Smooth muscle cell (in vitro differentiated cells): ENCODE results near the gene NHEJ1. TPM values are rescaled to one million over a fixed set of nuclear protein-coding genes. Genes with fewer than 3 reads are reported as not detected.

Experiments
- DNase-seq: peaks from one replicate; lab custom pipeline; 2025; ENCODE audit not compliant: unreplicated experiment; lab: John Stamatoyannopoulos, UW
- H2AFZ ChIP-seq: fragments of 200-600 bp; sonication (generic); 2 replicates; pipeline ENCODE4 v1.6.0; 2016; ENCODE audit warnings: antibody characterized with exemption, low read depth, mild to moderate bottlenecking
- H3F3A ChIP-seq: fragments of 200-600 bp; sonication (generic); 2 replicates; pipeline ENCODE4 v1.6.0; 2017; ENCODE audit warnings: antibody characterized with exemption, low read depth
- H3K27ac ChIP-seq: fragments of 200-600 bp; sonication (generic); 2 replicates; pipeline ENCODE4 v1.5.1; 2016; ENCODE audit warnings: low read depth, mild to moderate bottlenecking
- H3K27me3 ChIP-seq: fragments of 200-600 bp; sonication (generic); 2 replicates; pipeline ENCODE4 v1.6.1; 2016; ENCODE audit warnings: low read depth, mild to moderate bottlenecking
- H3K36me3 ChIP-seq: fragments of 200-600 bp; sonication (generic); 2 replicates; pipeline ENCODE4 v1.5.1; 2016; ENCODE audit warnings: low read depth
- H3K4me1 ChIP-seq: fragments of 200-600 bp; sonication (generic); 2 replicates; pipeline ENCODE4 v1.5.1; 2016; ENCODE audit warnings: low read depth
- H3K4me2 ChIP-seq: fragments of 200-600 bp; sonication (generic); 2 replicates; pipeline ENCODE4 v1.6.0; 2016; ENCODE audit warnings: mild to moderate bottlenecking
- H3K4me3 ChIP-seq: fragments of 200-600 bp; sonication (generic); 2 replicates; pipeline ENCODE4 v1.5.1; 2016; ENCODE audit warnings: mild to moderate bottlenecking
- H3K79me2 ChIP-seq: fragments of 200-600 bp; sonication (generic); 2 replicates; pipeline ENCODE4 v1.6.0; 2016; ENCODE audit warnings: low read depth, mild to moderate bottlenecking
- H3K9ac ChIP-seq: fragments of 200-600 bp; sonication (generic); 2 replicates; pipeline ENCODE4 v1.6.0; 2016; ENCODE audit warnings: low read depth
- H3K9me3 ChIP-seq: fragments of 200-600 bp; sonication (generic); replicated peaks from 2 replicates; pipeline ENCODE4 v1.5.1; 2016; ENCODE audit warnings: low read depth
- H4K20me1 ChIP-seq: fragments of 200-600 bp; sonication (generic); 2 replicates; pipeline ENCODE4 v1.6.0; 2016; ENCODE audit warnings: low read depth
- WGBS: methylation state at CpG from one replicate; pipeline ENCODE4 v1.1.7; 2016; ENCODE audit warnings: low lambda C conversion rate; 5-methylcytosine and 5-hydroxymethylcytosine counted together
- polyA plus RNA-seq: library from polyadenylated mRNA; unstranded; fragments of >200 nt; fragmentation: Nextera tagmentation; extraction: Ambion mirVana; gene quantifications from 2 replicates; pipeline ENCODE4 v1.2.1, GENCODE V29; 2016
- total RNA-seq: library from RNA; depleted of rRNA; stranded (reverse); fragments of >200 nt; gene quantifications from 2 replicates; pipeline ENCODE4 v1.2.3, GENCODE V29; 2014
- TF ChIP-seq, protein P1 (sequence below): fragments of 200-600 bp; sonication (generic); IDR thresholded peaks from 2 replicates; pipeline ENCODE4 v1.5.1; 2017; ENCODE audit warnings: borderline replicate concordance, mild to moderate bottlenecking, antibody characterized with exemption; ENCODE audit not compliant: insufficient read depth, poor library complexity, severe bottlenecking

NHEJ1 gene
- total and polyA plus RNA-seq, 2 experiments from 2014 or later = 6.0 to 8.5 TPM

DNA sequence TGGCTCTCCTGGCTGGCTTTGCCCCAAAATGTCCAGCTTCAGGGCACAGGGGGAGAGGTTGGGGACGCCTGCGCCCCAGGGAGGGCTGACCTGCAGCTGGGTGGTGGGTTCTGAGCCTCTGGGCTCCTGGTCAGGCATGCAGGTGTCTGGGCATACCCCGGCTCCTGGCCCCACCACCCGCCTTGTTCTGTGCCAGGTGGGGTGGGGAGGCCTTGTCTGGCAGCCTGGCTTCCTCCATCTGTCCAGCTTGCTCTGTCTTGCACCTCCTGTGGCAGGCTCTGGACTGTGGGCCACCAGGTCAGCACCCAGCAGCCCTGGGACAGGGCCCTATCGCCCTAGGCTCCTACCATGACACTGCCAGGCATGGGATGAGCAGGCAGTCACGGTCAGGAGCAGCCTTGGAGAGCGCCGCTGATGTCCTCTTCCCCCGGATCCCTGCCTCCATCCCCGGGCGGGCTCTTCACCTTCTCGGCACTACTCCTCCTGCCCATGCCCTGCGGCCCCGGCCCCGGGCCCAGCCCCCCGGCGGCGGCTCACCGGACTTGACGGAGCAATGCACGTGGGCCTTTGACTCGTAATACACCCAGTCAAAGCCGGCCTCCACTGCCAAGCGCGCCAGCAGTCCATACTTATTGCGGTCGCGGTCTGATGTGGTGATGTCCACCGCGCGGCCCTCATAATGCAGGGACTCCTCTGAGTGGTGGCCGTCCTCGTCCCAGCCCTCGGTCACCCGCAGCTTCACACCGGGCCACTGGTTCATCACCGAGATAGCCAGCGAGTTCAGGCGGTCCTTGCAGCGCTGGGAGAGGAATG is 103.5 kb downstream of the NHEJ1 start:
- no peak overlapping the region for H3K4me2 ChIP-seq
- H3K4me3 ChIP-seq = no peak overlapping the region
- H3K27me3 ChIP-seq = peaks cover 96% of the 10 kb centered on the region
- peaks cover 4% of the 10 kb centered on the region for H3K4me1 ChIP-seq
- H2AFZ ChIP-seq = no peak overlapping the region
- TF ChIP-seq, protein P1, sequence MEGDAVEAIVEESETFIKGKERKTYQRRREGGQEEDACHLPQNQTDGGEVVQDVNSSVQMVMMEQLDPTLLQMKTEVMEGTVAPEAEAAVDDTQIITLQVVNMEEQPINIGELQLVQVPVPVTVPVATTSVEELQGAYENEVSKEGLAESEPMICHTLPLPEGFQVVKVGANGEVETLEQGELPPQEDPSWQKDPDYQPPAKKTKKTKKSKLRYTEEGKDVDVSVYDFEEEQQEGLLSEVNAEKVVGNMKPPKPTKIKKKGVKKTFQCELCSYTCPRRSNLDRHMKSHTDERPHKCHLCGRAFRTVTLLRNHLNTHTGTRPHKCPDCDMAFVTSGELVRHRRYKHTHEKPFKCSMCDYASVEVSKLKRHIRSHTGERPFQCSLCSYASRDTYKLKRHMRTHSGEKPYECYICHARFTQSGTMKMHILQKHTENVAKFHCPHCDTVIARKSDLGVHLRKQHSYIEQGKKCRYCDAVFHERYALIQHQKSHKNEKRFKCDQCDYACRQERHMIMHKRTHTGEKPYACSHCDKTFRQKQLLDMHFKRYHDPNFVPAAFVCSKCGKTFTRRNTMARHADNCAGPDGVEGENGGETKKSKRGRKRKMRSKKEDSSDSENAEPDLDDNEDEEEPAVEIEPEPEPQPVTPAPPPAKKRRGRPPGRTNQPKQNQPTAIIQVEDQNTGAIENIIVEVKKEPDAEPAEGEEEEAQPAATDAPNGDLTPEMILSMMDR = no peak
- no peaks in the 10 kb centered on the region for H3K9me3 ChIP-seq
- H3F3A ChIP-seq = no peaks in the 10 kb centered on the region
- no peak overlapping the region for H3K27ac ChIP-seq
- no peaks in the 10 kb centered on the region for H3K36me3 ChIP-seq
- no peaks in the 10 kb centered on the region for H4K20me1 ChIP-seq
- no peak overlapping the region for H3K9ac ChIP-seq
- 34% methylated on average over 29 of the region's 40 CpGs for WGBS
- H3K79me2 ChIP-seq = no peaks in the 10 kb centered on the region
- DNase-seq = no peak

DNA sequence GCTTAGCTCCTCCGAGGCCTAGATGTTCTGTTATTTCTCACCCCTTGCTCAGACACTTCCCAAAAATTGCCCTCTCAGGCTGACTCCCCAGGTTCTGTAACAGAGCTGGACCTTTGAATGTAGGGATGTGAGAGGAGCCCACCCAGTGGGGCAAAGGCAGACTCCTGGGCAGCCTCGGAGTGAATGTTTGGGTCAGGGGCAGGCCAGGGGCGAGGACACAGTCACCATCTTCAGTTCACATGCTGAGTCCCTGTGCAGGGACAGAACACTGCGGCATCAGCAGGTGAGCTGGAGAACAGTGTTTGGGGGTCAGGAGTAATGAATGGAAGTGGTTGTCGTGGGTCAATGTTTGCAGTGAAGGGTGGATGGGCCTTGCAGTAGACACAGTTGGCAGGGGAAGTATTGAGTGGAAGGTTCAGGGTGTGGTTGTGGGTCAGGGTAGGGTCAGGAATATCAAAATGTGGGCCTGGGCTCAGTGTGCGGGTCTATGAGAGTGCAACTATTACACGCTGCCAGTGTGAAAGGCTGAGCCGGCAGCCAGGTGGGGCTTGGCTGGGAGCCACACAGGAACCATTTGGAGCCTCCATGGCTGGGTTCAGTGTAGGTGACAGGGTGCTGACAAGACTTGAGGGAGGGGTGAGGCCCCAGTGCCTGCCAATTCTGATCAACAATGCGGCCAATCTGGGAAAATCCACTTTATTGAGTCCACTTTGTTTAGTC is 104.3 kb downstream of the NHEJ1 start:
- Histone ChIP-seq H3K4me1 (peaks cover 4% of the 10 kb centered on the region), H3K27me3 (peaks cover 96% of the 10 kb centered on the region), H4K20me1 (no peaks in the 10 kb centered on the region), H2AFZ (no peak overlapping the region), H3K36me3 (no peaks in the 10 kb centered on the region), H3K79me2 (no peaks in the 10 kb centered on the region), H3K27ac (no peak overlapping the region), H3K4me3 (no peak overlapping the region), H3K9ac (no peak overlapping the region), H3K4me2 (no peak overlapping the region), H3F3A (no peaks in the 10 kb centered on the region), H3K9me3 (no peaks in the 10 kb centered on the region)
- WGBS = 78% methylated on average over 9 of the region's 9 CpGs
- no peak for DNase-seq
- TF ChIP-seq, protein P1 = no peak

DNA sequence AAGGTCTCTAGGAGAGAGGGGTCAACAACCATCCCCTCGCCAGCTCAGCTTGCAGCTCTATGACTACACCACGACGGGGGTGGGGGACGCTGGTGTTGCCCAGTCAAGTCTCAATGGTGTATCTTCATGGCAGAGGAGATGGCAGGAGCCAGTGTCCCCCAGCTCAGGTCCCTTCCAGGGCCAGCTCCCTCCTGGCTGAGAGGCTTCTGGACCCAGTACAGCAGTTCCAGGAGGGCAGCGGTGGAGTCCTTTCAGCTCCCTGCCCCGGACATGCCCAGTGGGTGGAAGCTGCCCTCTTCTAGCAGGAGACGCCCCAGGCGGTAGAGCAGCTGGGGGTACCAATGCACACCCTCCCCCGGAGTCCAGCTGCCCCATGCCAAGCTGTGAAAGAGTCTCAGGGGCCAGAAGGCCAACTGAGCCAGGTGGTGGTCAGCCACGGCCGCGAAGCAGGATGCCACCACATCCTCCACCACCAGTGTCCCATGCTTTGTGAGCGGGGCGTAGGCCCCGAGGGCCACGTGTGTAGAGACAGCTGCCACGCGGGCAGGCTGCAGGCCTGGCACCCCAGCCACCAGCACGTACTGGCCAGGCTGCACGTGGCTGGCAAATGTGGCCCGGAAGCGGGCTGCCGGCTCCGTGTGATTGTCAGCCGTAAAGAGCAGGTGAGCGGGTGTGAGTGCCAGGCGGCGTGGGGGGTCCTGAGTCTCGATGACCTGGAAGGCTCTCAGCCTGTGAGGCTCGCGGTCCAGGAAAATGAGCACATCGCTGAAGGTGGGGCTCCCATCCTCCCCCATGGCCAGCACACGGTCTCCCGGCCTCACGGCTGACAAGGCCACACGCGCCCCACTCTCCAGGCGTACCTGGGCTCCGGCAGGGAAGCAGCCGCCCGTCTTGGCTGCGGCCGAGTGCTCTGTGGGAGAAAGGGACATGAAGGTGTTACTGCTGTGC is 105.4 kb downstream of the NHEJ1 start:
- WGBS = 89% methylated on average over 42 of the region's 43 CpGs
- H3K9ac ChIP-seq = no peak overlapping the region
- no peak overlapping the region for H3K4me2 ChIP-seq

More for the DNA sequence above, 105.4 kb downstream of the NHEJ1 start:
- peaks cover 97% of the 10 kb centered on the region for H3K27me3 ChIP-seq
- H2AFZ ChIP-seq = no peak overlapping the region
- peaks cover 4% of the 10 kb centered on the region for H3K4me1 ChIP-seq
- H3K9me3 ChIP-seq = no peaks in the 10 kb centered on the region
- no peaks in the 10 kb centered on the region for H3F3A ChIP-seq
- H3K4me3 ChIP-seq = no peak overlapping the region
- DNase-seq = no peak
- H4K20me1 ChIP-seq = no peaks in the 10 kb centered on the region
- H3K79me2 ChIP-seq = no peaks in the 10 kb centered on the region
- TF ChIP-seq, protein P1 = no peak
- H3K27ac ChIP-seq = no peak overlapping the region
- no peaks in the 10 kb centered on the region for H3K36me3 ChIP-seq
